ES-I3 (cell line): ENCODE data around the gene PDE6C.

Experiments used
- H3K36me3 ChIP-seq: 2 replicates; pipeline ENCODE4 v1.6.1; 2013; ENCODE audit warnings: mild to moderate bottlenecking, low read length, control low read depth, moderate library complexity; ENCODE audit not compliant: insufficient read depth
- H3K4me1 ChIP-seq: 2 replicates; pipeline ENCODE4 v1.6.1; 2013; ENCODE audit warnings: mild to moderate bottlenecking, control low read depth, low read length; ENCODE audit not compliant: insufficient read depth
- H3K9ac ChIP-seq: 2 replicates; pipeline ENCODE4 v1.6.1; 2013; ENCODE audit warnings: low read depth, mild to moderate bottlenecking, low read length, moderate library complexity
- H3K9me3 ChIP-seq: 2 replicates; pipeline ENCODE4 v1.6.1; 2013; ENCODE audit warnings: mild to moderate bottlenecking, low read length, moderate library complexity; ENCODE audit not compliant: control insufficient read depth, insufficient read depth

The PDE6C gene

GRCh38 chr10:93712593-93712992, 100.3 kb downstream of the PDE6C start:
- Histone ChIP-seq H3K36me3 (no peaks in the 10 kb centered on the region), H3K9me3 (no peaks in the 10 kb centered on the region), H3K4me1 (no peaks in the 10 kb centered on the region), H3K9ac (no peak overlapping the region)

GRCh38 chr10:93715345-93715744, 103.0 kb downstream of the PDE6C start:
- Histone ChIP-seq H3K9ac (no peak overlapping the region), H3K9me3 (no peaks in the 10 kb centered on the region), H3K36me3 (no peaks in the 10 kb centered on the region), H3K4me1 (peaks cover 5% of the 10 kb centered on the region; the same call in 1 of the 2 replicates)
